Ovary (tissue), 9 donors: ENCODE measurements around the gene PPP1R13B. TPM values are rescaled to one million over a fixed set of nuclear protein-coding genes. Genes with fewer than 3 reads are reported as not detected.

Experiments
- DNase-seq, 5 donors: peaks; one replicate each; pipeline ENCODE4 v3.0.0-alpha.2; 2019 to 2020
- H3K27ac ChIP-seq, 2 donors: fragments of 200-600 bp; one replicate each; pipeline versions ENCODE4 v1.5.1 to v1.8.0; 2019 to 2022
- H3K27me3 ChIP-seq: fragments of 200-600 bp; one replicate; pipeline ENCODE4 v1.8.0; 2022
- H3K36me3 ChIP-seq: fragments of 200-600 bp; sonication (generic); one replicate; pipeline ENCODE4 v1.5.1; 2019
- H3K4me1 ChIP-seq: one replicate; pipeline ENCODE4 v1.8.1; 2013; ENCODE audit warnings: mild to moderate bottlenecking, moderate library complexity; ENCODE audit not compliant: insufficient read depth
- H3K4me3 ChIP-seq: fragments of 200-600 bp; sonication (generic); one replicate; pipeline ENCODE4 v1.5.1; 2017
- H3K9me3 ChIP-seq, 2 donors: fragments of 200-600 bp in 1 of 2; sonication (generic) in 1 of 2; one replicate each; pipeline versions ENCODE4 v1.5.1 to v1.8.1; 2013 to 2019; ENCODE audit warnings: mild to moderate bottlenecking in 1 of 2, moderate library complexity in 1 of 2
- EP300 ChIP-seq: sonication (generic); formaldehyde crosslinking; IDR thresholded peaks from one replicate; pipeline ENCODE4 v1.6.1; 2017; ENCODE audit warnings: antibody characterized with exemption
- POLR2A ChIP-seq: fragments of 450-650 bp; IDR thresholded peaks from one replicate; pipeline ENCODE4 v1.6.1; 2017; ENCODE audit warnings: antibody characterized with exemption, mild to moderate bottlenecking, moderate library complexity
- WGBS, 3 donors: extraction: QIAGEN DNeasy Blood & Tissue Kit in 1 of 3; methylation state at CpG; one replicate each; pipeline versions ENCODE4 v1.1.5 to v1.1.7; 2013 to 2017; 5-methylcytosine and 5-hydroxymethylcytosine counted together
- intact Hi-C, 4 donors: fragments of 100-400 bp; cut with DNase I; formaldehyde crosslinking; loops; one replicate each; pipeline versions ENCODE4 v1.11.0 to v1.15.1; 2022 to 2023
- polyA plus RNA-seq, 2 donors: library from polyadenylated mRNA; stranded (reverse); fragments of 200-250 nt in 1 of 2; fragments of 350-450 nt in 1 of 2; fragmentation: Illumina TruSeq in 1 of 2; extraction: RNeasy Lipid Tissue Mini Kit (QIAGEN cat#74804) in 1 of 2; gene quantifications; one replicate each; pipeline ENCODE4 v1.2.3, GENCODE V29; 2013 to 2014
- total RNA-seq, 7 donors: library from RNA; depleted of rRNA in 2 of 7; stranded (reverse); fragments of >200 nt in 2 of 7; fragmentation: NEBNext Ultra II Directional in 3 of 7; extraction: Animal tissue kit (Norgen Biotek cat#: 25700) in 3 of 7; gene quantifications; one replicate each; pipeline versions ENCODE4 v1.1.0 to v1.2.4, GENCODE V29; 2016 to 2023
- TF ChIP-seq, protein P1 (sequence below), 3 donors: fragments of 450-650 bp in 2 of 3; fragments of 200-600 bp in 1 of 3; IDR thresholded peaks; one replicate each; pipeline versions ENCODE4 v1.5.1 to v1.8.0; 2016 to 2022; ENCODE audit warnings: antibody characterized with exemption in 3 of 3, mild to moderate bottlenecking in 1 of 3
- donor health status: DM: no; HTN: no; CAD: no; lungs with moderate emphysema.
- donor health status: DM: no; HTN: no; CAD: no.
- donor health status: Bipolar disorder and iron deficiency.
- donor health status: DM: yes; HTN: yes; CAD: no.
- donor health status: DM: no; HTN: no; CAD: no.
- donor health status: DM: yes; HTN: yes; CAD: no.

The PPP1R13B gene
- total and polyA plus RNA-seq, 9 donors, result 15.0 to 64.8 (median 35.3) TPM

- Histone ChIP-seq H3K4me1 (peaks cover 25% of the 10 kb centered on the region), H3K27ac (no peak overlapping the region), H3K9me3 (no peaks in the 10 kb centered on the region), H3K4me3 (peak overlapping the region; percentile 65), H3K27me3 (no peaks in the 10 kb centered on the region), H3K36me3 (no peaks in the 10 kb centered on the region)
- no peak for DNase-seq
- no peak for TF ChIP-seq EP300
- TF ChIP-seq POLR2A, result no peak
- TF ChIP-seq, protein P1, sequence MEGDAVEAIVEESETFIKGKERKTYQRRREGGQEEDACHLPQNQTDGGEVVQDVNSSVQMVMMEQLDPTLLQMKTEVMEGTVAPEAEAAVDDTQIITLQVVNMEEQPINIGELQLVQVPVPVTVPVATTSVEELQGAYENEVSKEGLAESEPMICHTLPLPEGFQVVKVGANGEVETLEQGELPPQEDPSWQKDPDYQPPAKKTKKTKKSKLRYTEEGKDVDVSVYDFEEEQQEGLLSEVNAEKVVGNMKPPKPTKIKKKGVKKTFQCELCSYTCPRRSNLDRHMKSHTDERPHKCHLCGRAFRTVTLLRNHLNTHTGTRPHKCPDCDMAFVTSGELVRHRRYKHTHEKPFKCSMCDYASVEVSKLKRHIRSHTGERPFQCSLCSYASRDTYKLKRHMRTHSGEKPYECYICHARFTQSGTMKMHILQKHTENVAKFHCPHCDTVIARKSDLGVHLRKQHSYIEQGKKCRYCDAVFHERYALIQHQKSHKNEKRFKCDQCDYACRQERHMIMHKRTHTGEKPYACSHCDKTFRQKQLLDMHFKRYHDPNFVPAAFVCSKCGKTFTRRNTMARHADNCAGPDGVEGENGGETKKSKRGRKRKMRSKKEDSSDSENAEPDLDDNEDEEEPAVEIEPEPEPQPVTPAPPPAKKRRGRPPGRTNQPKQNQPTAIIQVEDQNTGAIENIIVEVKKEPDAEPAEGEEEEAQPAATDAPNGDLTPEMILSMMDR (IDR thresholded peaks at IDR 0.05), result no peak
- intact Hi-C loops, result loop anchor here in 1 of 4 donors (5.0 kb wide), 1 partner anchor 90 kb away; the partner anchor contains the start of gene KLC1
- 71 to 73% (median 72%) methylated on average over 17 of the region's 17 CpGs for WGBS, 3 donors
Observed at GRCh38 chr14:103716899-103717411, 130.4 kb downstream of the PPP1R13B start.

DNA sequence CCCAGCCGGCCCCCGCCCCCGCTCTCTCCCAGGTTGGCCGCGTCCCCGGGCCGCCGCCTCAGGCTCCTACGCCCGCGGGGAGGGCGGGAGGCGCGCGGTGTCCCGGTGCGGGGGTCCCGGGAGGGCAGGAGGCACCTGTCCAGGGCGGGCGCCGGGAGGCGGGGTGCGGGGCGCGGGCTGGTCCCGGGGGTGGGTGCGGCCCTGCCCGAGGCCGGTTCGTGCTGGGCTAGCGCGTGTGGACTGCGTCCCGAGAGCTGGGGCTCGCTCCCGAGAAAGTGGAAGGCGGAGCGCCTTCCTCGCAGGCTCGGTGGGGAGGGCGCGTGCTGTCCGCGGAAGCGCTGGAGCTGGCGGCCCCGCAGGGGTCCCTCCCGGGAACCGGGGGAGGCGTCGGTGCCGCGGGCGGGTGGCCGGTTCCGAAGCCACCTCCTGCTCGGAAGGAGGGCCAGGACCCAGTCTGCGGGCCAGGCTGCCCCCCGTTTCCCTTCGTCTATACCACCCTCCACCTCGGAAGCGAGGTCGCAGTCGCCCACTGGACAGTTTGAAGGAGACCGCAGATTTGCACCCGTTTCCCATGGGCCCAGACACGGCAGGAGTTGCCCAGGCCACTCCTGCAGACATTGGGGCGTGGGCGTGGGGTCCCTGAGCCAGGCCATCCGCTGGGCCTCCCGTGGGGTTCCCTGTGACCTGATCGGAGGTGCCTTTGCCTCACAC, 131.1 kb downstream of the PPP1R13B start:
- Histone ChIP-seq H3K27me3 (no peaks in the 10 kb centered on the region), H3K4me1 (peaks cover 25% of the 10 kb centered on the region), H3K27ac (peak overlapping the region; percentile 26 to 80), H3K36me3 (no peaks in the 10 kb centered on the region), H3K9me3 (no peaks in the 10 kb centered on the region), H3K4me3 (peak overlapping the region; percentile 65)
- DNase-seq, result peak; percentile 45 to 73 (median 68)
- intact Hi-C loops, result loop anchor here in 1 of 4 donors (5.0 kb wide), 1 partner anchor 89 kb away; the partner anchor contains the start of gene KLC1
- WGBS, 3 donors, result 1 to 2% (median 1%) methylated on average over 23 to 72 of the region's 72 CpGs
- TF ChIP-seq EP300 (no peak), POLR2A (no peak)
- TF ChIP-seq, protein P1 (IDR thresholded peaks at IDR 0.05), result no peak

GRCh38 chr14:103715052-103716000, 132.0 kb downstream of the PPP1R13B start, which contains the start of the genes XRCC3 and ZFYVE21:
TSS of gene XRCC3 (minus strand) at chr14:103715451. CDS start at chr14:103711087, 4,364 bp downstream.
TSS of gene ZFYVE21 (plus strand) at chr14:103715810. CDS start at chr14:103715842, 32 bp downstream.
- Histone ChIP-seq H3K27ac (peak within 1 kb of the TSS; percentile 26 to 80), H3K9me3 (no peaks in the 10 kb centered on the region), H3K4me1 (peaks cover 25% of the 10 kb centered on the region), H3K27me3 (no peaks in the 10 kb centered on the region), H3K4me3 (peak within 1 kb of the TSS; percentile 65), H3K36me3 (no peaks in the 10 kb centered on the region)
- TF ChIP-seq EP300 (no peak), POLR2A (peak; percentile 80)
- TF ChIP-seq, protein P1 (IDR thresholded peaks at IDR 0.05), result no peak
- intact Hi-C loops, result loop anchor here in 1 of 4 donors (5.0 kb wide), 1 partner anchor 88 kb away; the partner anchor contains the start of gene KLC1
- peak; percentile 99 to 100 (median 100) for DNase-seq
- WGBS, 3 donors, result 0 to 1% (median 0%) methylated on average over 86 to 121 of the region's 121 CpGs
